D721Med (cell line): ENCODE data around the gene PDYN.

Source experiments
- DNase-seq: peaks from one replicate; pipeline ENCODE4 v3.0.0; 2011; ENCODE audit warnings: low spot score; ENCODE audit not compliant: insufficient read length
- FAIRE-seq: peaks from 2 replicates; lab custom pipeline; 2011; peaks lifted over from hg19 to GRCh38; lab: Jason Lieb, UNC
- TF ChIP-seq, protein P1 (sequence below): IDR thresholded peaks from 2 replicates; pipeline ENCODE4 v1.5.1; 2012; ENCODE audit warnings: mild to moderate bottlenecking, control low read depth; ENCODE audit not compliant: insufficient read depth; ENCODE audit errors: missing control alignments

The PDYN gene

DNA sequence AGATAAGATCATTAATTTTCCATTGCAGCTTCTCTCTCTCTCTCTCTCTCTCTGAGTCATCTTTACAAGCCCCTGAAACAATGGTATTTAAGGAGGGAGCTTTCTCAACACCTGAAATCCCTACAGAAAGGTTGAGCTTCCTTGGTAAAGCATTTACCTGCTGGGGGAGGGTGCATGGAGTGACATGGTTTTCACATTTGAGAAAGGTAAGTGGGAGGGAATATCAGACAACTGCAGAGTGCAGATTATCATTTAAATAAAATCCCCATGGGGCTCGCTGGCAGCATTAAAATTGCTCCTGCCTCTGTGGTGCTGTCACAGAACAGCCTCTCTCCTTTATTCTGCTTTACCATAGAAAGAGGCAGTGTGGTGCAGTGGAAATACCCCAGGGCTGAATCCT is 10.3 kb upstream of the PDYN start:
- FAIRE-seq (no peak), DNase-seq (no peak)
- TF ChIP-seq, protein P1, sequence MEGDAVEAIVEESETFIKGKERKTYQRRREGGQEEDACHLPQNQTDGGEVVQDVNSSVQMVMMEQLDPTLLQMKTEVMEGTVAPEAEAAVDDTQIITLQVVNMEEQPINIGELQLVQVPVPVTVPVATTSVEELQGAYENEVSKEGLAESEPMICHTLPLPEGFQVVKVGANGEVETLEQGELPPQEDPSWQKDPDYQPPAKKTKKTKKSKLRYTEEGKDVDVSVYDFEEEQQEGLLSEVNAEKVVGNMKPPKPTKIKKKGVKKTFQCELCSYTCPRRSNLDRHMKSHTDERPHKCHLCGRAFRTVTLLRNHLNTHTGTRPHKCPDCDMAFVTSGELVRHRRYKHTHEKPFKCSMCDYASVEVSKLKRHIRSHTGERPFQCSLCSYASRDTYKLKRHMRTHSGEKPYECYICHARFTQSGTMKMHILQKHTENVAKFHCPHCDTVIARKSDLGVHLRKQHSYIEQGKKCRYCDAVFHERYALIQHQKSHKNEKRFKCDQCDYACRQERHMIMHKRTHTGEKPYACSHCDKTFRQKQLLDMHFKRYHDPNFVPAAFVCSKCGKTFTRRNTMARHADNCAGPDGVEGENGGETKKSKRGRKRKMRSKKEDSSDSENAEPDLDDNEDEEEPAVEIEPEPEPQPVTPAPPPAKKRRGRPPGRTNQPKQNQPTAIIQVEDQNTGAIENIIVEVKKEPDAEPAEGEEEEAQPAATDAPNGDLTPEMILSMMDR: no peak

DNA sequence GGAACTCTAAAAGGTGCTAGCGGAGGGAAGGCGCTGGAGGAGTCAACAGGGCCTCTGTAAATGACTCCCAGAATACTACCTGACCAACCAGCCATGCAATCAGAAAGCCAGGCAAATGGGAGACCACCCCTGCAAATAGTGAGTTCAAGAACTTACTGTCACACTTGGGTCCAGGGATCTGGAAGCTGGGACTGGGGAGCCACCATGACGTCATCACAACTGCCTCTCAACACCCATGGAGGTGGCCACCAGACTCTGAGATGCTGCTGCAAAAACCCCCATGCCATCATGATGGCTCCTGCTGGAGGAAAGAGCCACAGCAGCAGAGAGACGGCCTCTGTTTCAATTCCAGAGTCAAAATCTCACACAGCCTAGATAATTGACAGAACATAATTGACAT is 8.5 kb upstream of the PDYN start:
- TF ChIP-seq, protein P1: no peak
- no peak for FAIRE-seq

DNA sequence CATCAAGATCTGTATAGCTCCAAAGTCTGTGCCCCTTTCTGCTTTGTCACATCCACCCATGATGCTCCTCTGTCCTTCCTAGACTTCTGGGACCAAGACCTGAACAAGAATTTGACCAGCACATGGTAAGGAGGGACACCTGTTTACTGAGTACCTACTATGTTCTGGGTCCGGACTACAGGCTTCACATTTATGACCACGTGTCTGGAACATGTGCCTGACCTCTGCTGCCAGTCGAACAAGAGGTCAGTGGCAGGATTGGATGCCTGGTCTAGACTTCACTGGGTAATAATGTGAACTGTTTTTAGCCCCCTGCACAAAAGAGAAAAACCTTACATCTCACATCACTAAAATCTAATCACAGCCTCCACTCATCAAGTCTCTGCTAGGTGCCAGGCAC is 7.3 kb upstream of the PDYN start:
- DNase-seq (no peak), FAIRE-seq (no peak)
- TF ChIP-seq, protein P1: no peak

More for the DNA sequence above, 8.5 kb upstream of the PDYN start:
- DNase-seq: no peak

DNA sequence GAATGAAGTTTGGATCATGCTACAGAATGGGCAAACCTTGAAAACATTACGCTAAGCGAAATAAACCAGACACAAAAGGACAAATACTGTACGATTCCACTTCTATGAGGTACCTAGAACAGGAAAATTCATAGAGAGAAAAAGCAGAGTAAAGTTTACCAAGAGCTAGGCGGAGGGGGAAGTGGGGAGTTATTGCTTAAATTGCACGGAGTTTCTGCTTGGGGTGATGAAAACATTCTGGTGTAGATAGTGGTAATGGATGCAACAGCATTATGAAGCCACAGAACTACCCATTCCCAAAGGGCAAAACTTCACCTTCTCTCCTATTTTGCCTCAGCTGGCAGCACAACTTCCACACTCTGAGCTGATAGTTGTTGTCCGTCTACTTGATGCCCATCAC is 6.4 kb upstream of the PDYN start:
- DNase-seq (no peak), FAIRE-seq (no peak)
- TF ChIP-seq, protein P1: no peak

DNA sequence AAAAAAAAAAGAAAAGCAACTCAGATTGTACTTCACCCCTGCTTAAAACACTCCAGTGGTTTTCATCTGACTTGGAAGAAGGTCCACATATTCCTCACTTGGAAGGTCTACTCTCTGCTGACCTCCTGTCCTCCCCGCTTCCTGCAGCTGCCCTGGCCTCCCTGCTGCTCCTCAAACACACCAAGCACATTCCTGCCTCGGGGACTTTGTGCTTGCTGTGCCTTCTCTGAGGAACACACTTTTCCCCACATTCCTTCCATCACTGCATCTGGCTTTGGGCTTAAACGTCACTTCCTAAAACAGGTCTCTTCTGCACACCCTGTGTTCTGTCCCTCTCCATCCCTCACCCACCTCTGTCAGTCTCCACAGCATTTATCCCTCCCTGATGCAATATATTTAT is 4.9 kb upstream of the PDYN start:
- no peak for DNase-seq
- no peak for FAIRE-seq
- TF ChIP-seq, protein P1: no peak

DNA sequence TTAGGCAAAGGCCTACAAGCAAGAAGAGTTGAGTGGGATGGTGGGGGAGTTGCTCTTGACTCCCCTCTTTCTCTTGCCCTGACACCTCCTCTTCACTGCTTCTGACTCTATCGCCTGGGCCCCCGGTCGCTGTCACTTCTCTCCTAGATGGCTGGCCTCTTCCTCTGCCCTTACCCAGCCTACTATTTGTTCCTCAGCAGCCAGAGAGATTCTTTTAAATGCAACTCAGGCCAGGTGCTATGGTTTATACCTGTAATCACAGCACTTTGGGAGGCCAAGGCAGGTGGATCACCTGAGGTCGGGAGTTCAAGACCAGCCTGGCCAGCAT is 4.3 kb upstream of the PDYN start:
- FAIRE-seq: no peak
- TF ChIP-seq, protein P1: no peak
- DNase-seq: no peak

DNA sequence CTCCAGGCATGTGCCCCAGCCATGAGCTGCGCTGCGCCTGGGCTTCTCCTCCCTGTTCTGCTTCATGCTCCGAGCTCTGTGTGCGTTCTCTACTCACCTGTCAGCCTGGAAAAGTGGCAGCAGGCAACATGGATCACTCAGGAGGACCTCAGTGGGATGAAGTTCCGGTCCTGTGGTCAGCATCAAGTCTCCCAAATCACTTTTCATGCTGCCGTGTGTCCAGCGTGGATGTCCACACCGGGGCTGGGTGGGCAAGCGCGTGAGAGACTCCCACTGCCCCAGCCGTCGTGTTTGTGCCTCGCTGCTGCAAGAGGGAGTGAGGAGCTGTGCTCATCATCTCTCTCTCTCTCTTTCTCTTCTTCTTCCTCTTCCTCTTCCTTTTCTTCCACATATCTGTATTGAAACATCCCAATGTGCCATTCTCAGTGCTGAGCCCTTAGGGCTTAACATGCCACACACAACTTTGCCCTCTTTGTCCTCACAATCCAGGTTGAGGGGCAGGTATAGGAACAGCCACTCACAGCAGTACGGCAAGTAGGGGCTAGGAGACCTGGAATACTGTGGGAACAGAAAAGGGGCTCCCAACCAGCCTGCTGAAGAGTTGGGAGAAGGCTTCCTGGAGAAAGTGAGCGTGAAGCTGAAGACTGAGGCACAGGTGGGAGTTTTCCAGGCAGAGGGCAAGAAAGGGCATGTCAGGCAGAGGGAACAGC is 3.8 kb upstream of the PDYN start:
- FAIRE-seq (no peak), DNase-seq (no peak)
- TF ChIP-seq, protein P1: no peak
